Measurements from ENCODE around the gene IGSF5.
A peak's percentile ranks its signal among the peaks of the same experiment; 100 is the strongest.
"Not testable (repeated sequence)": the region's sequence is repeated elsewhere in the genome, so short reads cannot be mapped to it uniquely, and the experiment has no call there.

The IGSF5 gene

GRCh38 chr21:39744883-39745282 is at the start of gene IGSF5:
Gene IGSF5, plus strand, starts transcription at chr21:39745183. Its CDS starts 327 bp downstream, at chr21:39745510.
- not testable (repeated sequence) for DNase-seq (ENCODE audit: low spot score)

- DNase-seq (ENCODE audit: low spot score) = no peak
These were observed 48.8 kb upstream of the IGSF5 start for GRCh38 chr21:39696196-39696595.

GRCh38 chr21:39696618-39697017 is 48.4 kb upstream of the IGSF5 start:
- no peak for DNase-seq (ENCODE audit: low spot score)

GRCh38 chr21:39700318-39700717 is 44.7 kb upstream of the IGSF5 start:
- no peak for DNase-seq (ENCODE audit: low spot score)

- DNase-seq (ENCODE audit: low spot score) = no peak
These were observed 41.4 kb upstream of the IGSF5 start for GRCh38 chr21:39703578-39703977.

GRCh38 chr21:39705849-39706248 is 39.1 kb upstream of the IGSF5 start:
- no peak for DNase-seq (ENCODE audit: low spot score)

GRCh38 chr21:39707316-39707715 is 37.7 kb upstream of the IGSF5 start:
- no peak for DNase-seq (ENCODE audit: low spot score)

- DNase-seq (ENCODE audit: low spot score) = no peak
These were observed 34.1 kb upstream of the IGSF5 start for GRCh38 chr21:39710866-39711265.

GRCh38 chr21:39712273-39712672 is 32.7 kb upstream of the IGSF5 start:
- DNase-seq (ENCODE audit: low spot score) = no peak

- DNase-seq (ENCODE audit: low spot score) = no peak
These were observed 32.0 kb upstream of the IGSF5 start for GRCh38 chr21:39712976-39713375.

- no peak for DNase-seq (ENCODE audit: low spot score)
These were observed 31.1 kb upstream of the IGSF5 start for GRCh38 chr21:39713905-39714304.

- no peak for DNase-seq (ENCODE audit: low spot score)
These were observed 30.7 kb upstream of the IGSF5 start for GRCh38 chr21:39714331-39714730.

- peak; percentile 74 for DNase-seq (ENCODE audit: low spot score)
These were observed 29.1 kb upstream of the IGSF5 start for GRCh38 chr21:39715804-39716397.

GRCh38 chr21:39720126-39720778 is 24.7 kb upstream of the IGSF5 start:
- DNase-seq (ENCODE audit: low spot score) = no peak

- DNase-seq (ENCODE audit: low spot score) = no peak
These were observed 23.1 kb upstream of the IGSF5 start for GRCh38 chr21:39721885-39722284.

- DNase-seq (ENCODE audit: low spot score) = no peak
These were observed 20.0 kb upstream of the IGSF5 start for GRCh38 chr21:39724944-39725343.

GRCh38 chr21:39726133-39726532 is 18.9 kb upstream of the IGSF5 start:
- no peak for DNase-seq (ENCODE audit: low spot score)

- no peak for DNase-seq (ENCODE audit: low spot score)
These were observed 17.4 kb upstream of the IGSF5 start for GRCh38 chr21:39727401-39728120.

- DNase-seq (ENCODE audit: low spot score) = no peak
These were observed 16.6 kb upstream of the IGSF5 start for GRCh38 chr21:39728341-39728740.

GRCh38 chr21:39730418-39731157 is 14.4 kb upstream of the IGSF5 start:
- peak; percentile 16 for DNase-seq (ENCODE audit: low spot score)

GRCh38 chr21:39736716-39737115 is 8.3 kb upstream of the IGSF5 start:
- no peak for DNase-seq (ENCODE audit: low spot score)

- no peak for DNase-seq (ENCODE audit: low spot score)
These were observed 7.5 kb upstream of the IGSF5 start for GRCh38 chr21:39737376-39738000.
